B cell (primary cell): ENCODE results near the gene GPR61. TPM values are rescaled to one million over a fixed set of nuclear protein-coding genes. Genes with fewer than 3 reads are reported as not detected.

ENCODE experiments used
- ATAC-seq: fragments of 200-7000 bp; cut with Tn5 transposase; one replicate; pipeline ENCODE4 v1.10.0; 2021; ENCODE audit warnings: low read depth, mild to moderate bottlenecking, moderate number of reproducible peaks, moderate library complexity
- CTCF ChIA-PET: fragments of 350-600 bp; sonication (Branson Sonifier 250); formaldehyde crosslinking; loops from one replicate; lab custom pipeline; 2021; ENCODE audit warnings: antibody characterized with exemption, inconsistent platforms; lab: Charles Lee
- POLR2A ChIA-PET: fragments of 350-600 bp; sonication (Branson Sonifier 250); formaldehyde crosslinking; loops from one replicate; lab custom pipeline; 2021; ENCODE audit warnings: antibody characterized with exemption; lab: Charles Lee
- DNase-seq: peaks from one replicate; pipeline ENCODE4 v3.0.0; 2013
- H2AFZ ChIP-seq: 2 replicates; pipeline ENCODE4 v1.6.1; 2012; ENCODE audit warnings: mild to moderate bottlenecking, low read depth, low read length; ENCODE audit not compliant: insufficient read depth, poor library complexity, severe bottlenecking
- H3K27ac ChIP-seq, 2 donors: 1 replicate in 1 of 2; 2 replicates in 1 of 2; pipeline ENCODE4 v1.5.1; 2012 to 2013; ENCODE audit warnings: low read length in 2 of 2, mild to moderate bottlenecking in 2 of 2, moderate library complexity in 1 of 2
- H3K27me3 ChIP-seq, 4 experiments: fragments of 200-600 bp in 1 of 4; sonication (generic) in 1 of 4; replicated peaks in 1 of 4; 1 replicate in 2 of 4; 2 replicates in 2 of 4; pipeline versions ENCODE4 v1.6.1 to v1.7.0; 2013 to 2016; ENCODE audit warnings: low read length in 3 of 4, mild to moderate bottlenecking in 2 of 4, mixed read lengths in 1 of 4, moderate library complexity in 1 of 4; ENCODE audit not compliant: insufficient read depth in 4 of 4, control insufficient read depth in 3 of 4; ENCODE audit errors: control extremely low read depth in 1 of 4
- H3K36me3 ChIP-seq, 2 experiments: replicated peaks in 1 of 2; 1 replicate in 1 of 2; 2 replicates in 1 of 2; pipeline versions ENCODE4 v1.6.1 to v1.7.1; 2013; ENCODE audit warnings: low read length in 1 of 2; ENCODE audit not compliant: insufficient read depth in 2 of 2, control insufficient read depth in 1 of 2; ENCODE audit errors: control extremely low read depth in 1 of 2, extremely low read depth in 1 of 2
- H3K4me1 ChIP-seq, 2 donors: fragments of 200-600 bp in 1 of 2; sonication (generic) in 1 of 2; 1 replicate in 1 of 2; 2 replicates in 1 of 2; pipeline versions ENCODE4 v1.5.1 to v1.6.1; 2013 to 2017; ENCODE audit warnings: low read length in 2 of 2; ENCODE audit not compliant: control insufficient read depth in 2 of 2, insufficient read depth in 2 of 2
- H3K4me2 ChIP-seq: replicated peaks from 2 replicates; pipeline ENCODE3; 2012; ENCODE audit warnings: mild to moderate bottlenecking, low read depth, low read length; ENCODE audit not compliant: poor library complexity, severe bottlenecking
- H3K4me3 ChIP-seq, 5 experiments: fragments of 200-600 bp in 1 of 5; sonication (generic) in 1 of 5; 1 replicate in 3 of 5; 2 replicates in 2 of 5; pipeline versions ENCODE4 v1.5.1 to v1.7.0; 2011 to 2016; ENCODE audit warnings: low read length in 4 of 5, mild to moderate bottlenecking in 4 of 5, low read depth in 2 of 5, control low read depth in 1 of 5, moderate library complexity in 1 of 5; ENCODE audit not compliant: insufficient read depth in 1 of 5; ENCODE audit errors: control extremely low read depth in 1 of 5, extremely low read depth in 1 of 5
- H3K79me2 ChIP-seq: fragments of 200-600 bp; sonication (generic); one replicate; pipeline ENCODE4 v1.6.0; 2016; ENCODE audit warnings: low read length; ENCODE audit not compliant: control insufficient read depth, insufficient read depth
- H3K9ac ChIP-seq: fragments of 200-600 bp; sonication (generic); 2 replicates; pipeline ENCODE4 v1.6.1; 2017; ENCODE audit warnings: mild to moderate bottlenecking, low read length, moderate library complexity
- H3K9me3 ChIP-seq, 3 donors: one replicate each; pipeline versions ENCODE4 v1.6.1 to v1.7.1; 2013; ENCODE audit warnings: low read length in 2 of 3; ENCODE audit not compliant: control insufficient read depth in 2 of 3, insufficient read depth in 1 of 3; ENCODE audit errors: control extremely low read depth in 1 of 3
- H4K20me1 ChIP-seq: 2 replicates; pipeline ENCODE4 v1.6.0; 2012; ENCODE audit warnings: mild to moderate bottlenecking, low read length; ENCODE audit not compliant: insufficient read depth, control insufficient read depth, poor library complexity, severe bottlenecking
- H3K27ac Mint-ChIP-seq: one replicate; pipeline ENCODE4 v1.8.0; 2021; ENCODE audit warnings: mixed read lengths
- H3K27me3 Mint-ChIP-seq: one replicate; pipeline ENCODE4 v1.8.0; 2021; ENCODE audit warnings: mixed read lengths
- H3K4me1 Mint-ChIP-seq: one replicate; pipeline ENCODE4 v1.8.0; 2021; ENCODE audit warnings: mixed read lengths
- H3K4me3 Mint-ChIP-seq: one replicate; pipeline ENCODE4 v1.8.0; 2021; ENCODE audit warnings: mixed read lengths
- H3K9me3 Mint-ChIP-seq: one replicate; pipeline ENCODE4 v1.8.0; 2022; ENCODE audit warnings: mixed read lengths; ENCODE audit not compliant: insufficient read depth
- EZH2 ChIP-seq: IDR thresholded peaks from 2 replicates; pipeline ENCODE4 v1.6.1; 2012; ENCODE audit warnings: borderline replicate concordance, low read depth, mild to moderate bottlenecking, moderate library complexity, low read length; ENCODE audit not compliant: insufficient read depth, poor library complexity, severe bottlenecking
- WGBS: methylation state at CpG from one replicate; pipeline ENCODE4 v1.1.5; 2013; ENCODE audit warnings: missing lambda C conversion rate; ENCODE audit not compliant: insufficient coverage; 5-methylcytosine and 5-hydroxymethylcytosine counted together
- intact Hi-C: fragments of 100-400 bp; cut with micrococcal nuclease; formaldehyde crosslinking; loops from one replicate; pipeline ENCODE4 v1.10.0; 2022
- polyA plus RNA-seq: library from polyadenylated mRNA; depleted of rRNA; stranded (reverse); fragments of >200 nt; gene quantifications from 2 replicates; pipeline ENCODE4 v1.2.3, GENCODE V29; 2012
- total RNA-seq, 2 donors: library from RNA; stranded (reverse); fragments of 120-200 nt in 1 of 2; gene quantifications; 1 replicate in 1 of 2; 2 replicates in 1 of 2; pipeline versions ENCODE4 v1.2.3 to v1.2.4, GENCODE V29; 2013 to 2022
- TF ChIP-seq, protein P1 (sequence below): fragments of 200-600 bp; IDR thresholded peaks from one replicate; pipeline ENCODE4 v1.8.0; 2022; ENCODE audit warnings: antibody characterized with exemption, mild to moderate bottlenecking

The GPR61 gene
- total and polyA plus RNA-seq, 2 donors (not counting 1 experiment from before 2014, with no cell fraction given), result not detected

DNA sequence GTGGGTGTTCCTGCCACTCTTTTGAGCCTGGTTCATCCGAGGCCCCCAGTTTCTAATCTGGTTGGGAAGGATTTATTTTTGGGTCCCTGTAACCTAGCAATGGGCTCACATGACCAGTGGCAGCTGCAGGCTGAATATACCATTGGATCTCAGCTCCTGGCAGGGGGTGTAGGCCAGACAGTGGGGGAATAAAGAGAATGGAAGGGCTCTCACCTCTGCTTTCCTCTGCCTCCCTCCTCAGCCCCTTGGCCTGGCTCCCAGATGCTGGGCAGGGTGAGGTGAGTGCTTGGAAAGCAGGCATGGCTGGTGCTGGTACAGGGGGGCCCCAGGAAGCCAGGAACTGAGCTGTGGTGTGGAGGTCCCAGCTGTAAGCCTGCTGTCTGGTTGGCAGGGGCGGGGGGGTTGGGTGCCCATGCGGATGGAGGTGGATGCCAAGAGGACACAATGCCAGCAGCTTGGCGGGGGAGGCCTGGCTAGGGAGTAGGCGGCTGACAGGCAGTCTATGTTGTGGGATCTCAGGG lies 3.6 kb upstream of the GPR61 start:
- Mint-ChIP-seq H3K4me3 (no peak overlapping the region), H3K27ac (no peak overlapping the region), H3K4me1 (peaks cover 11% of the 10 kb centered on the region), H3K27me3 (no peaks in the 10 kb centered on the region), H3K9me3 (no peaks in the 10 kb centered on the region)
- Histone ChIP-seq H3K36me3 (no peaks in the 10 kb centered on the region), H3K27ac (no peak overlapping the region), H2AFZ (no peak overlapping the region), H3K27me3 (no peaks in the 10 kb centered on the region), H3K9me3 (no peaks in the 10 kb centered on the region), H3K9ac (no peak overlapping the region), H3K4me1 (peaks cover 4 to 11% of the 10 kb centered on the region in 2 donors), H3K79me2 (no peaks in the 10 kb centered on the region), H3K4me2 (no peak overlapping the region), H4K20me1 (no peaks in the 10 kb centered on the region), H3K4me3 (no peak overlapping the region)
- DNase-seq, result no peak
- TF ChIP-seq EZH2, result no peak
- TF ChIP-seq, protein P1, sequence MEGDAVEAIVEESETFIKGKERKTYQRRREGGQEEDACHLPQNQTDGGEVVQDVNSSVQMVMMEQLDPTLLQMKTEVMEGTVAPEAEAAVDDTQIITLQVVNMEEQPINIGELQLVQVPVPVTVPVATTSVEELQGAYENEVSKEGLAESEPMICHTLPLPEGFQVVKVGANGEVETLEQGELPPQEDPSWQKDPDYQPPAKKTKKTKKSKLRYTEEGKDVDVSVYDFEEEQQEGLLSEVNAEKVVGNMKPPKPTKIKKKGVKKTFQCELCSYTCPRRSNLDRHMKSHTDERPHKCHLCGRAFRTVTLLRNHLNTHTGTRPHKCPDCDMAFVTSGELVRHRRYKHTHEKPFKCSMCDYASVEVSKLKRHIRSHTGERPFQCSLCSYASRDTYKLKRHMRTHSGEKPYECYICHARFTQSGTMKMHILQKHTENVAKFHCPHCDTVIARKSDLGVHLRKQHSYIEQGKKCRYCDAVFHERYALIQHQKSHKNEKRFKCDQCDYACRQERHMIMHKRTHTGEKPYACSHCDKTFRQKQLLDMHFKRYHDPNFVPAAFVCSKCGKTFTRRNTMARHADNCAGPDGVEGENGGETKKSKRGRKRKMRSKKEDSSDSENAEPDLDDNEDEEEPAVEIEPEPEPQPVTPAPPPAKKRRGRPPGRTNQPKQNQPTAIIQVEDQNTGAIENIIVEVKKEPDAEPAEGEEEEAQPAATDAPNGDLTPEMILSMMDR, result no peak
- CTCF ChIA-PET, result interaction anchor here (1.6 to 21.6 kb wide), 3 partner anchors 10 to 258 kb away, joined by 4 to 926 read pairs (median 76); partner anchors contain the start of genes AMIGO1, ATXN7L2 and CYB561D1
- POLR2A ChIA-PET, result no interaction called here
- intact Hi-C loops, result no loop called here
- WGBS, result 73% methylated on average over 3 of the region's 5 CpGs
- no peak for ATAC-seq

DNA sequence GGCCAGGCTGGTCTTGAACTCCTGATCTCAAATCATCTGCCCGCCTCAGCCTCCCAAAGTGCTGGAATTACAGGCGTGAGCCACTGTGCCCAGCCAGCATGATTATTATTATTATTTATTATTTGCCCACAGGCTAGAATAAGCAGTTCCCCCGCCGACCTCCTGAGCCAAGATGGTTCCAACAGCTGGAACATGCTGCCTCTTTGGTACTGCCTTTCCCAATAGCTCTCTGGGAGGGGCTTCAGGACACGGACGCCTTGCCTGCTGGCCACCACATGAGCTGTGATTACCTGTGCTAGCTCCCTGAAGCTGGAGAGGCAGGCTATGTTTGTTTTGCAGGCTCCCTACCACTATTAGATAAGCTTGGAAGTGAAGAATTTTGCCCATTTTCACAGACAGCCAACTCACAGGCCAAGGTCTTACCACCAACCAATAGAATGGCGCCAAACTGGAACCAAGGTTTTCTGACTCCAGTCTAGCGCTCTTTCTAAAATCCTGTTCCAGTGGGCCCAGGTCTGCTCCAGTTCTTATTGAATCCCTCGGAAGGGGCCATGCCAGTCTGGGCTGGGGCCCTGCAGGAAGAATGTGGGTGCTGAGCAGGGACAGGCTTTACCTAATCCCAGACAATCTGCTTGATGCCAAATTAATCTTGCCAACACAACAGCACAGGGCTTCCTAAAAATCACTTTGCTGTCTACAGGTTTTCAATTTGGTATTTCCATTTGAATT lies 2.1 kb upstream of the GPR61 start:
- Histone ChIP-seq H2AFZ (no peak overlapping the region), H3K36me3 (no peaks in the 10 kb centered on the region), H3K4me3 (no peak overlapping the region), H3K4me1 (peaks cover 2 to 3% of the 10 kb centered on the region in 2 donors), H3K79me2 (no peaks in the 10 kb centered on the region), H4K20me1 (no peaks in the 10 kb centered on the region), H3K9ac (no peak overlapping the region), H3K27me3 (no peaks in the 10 kb centered on the region), H3K4me2 (no peak overlapping the region), H3K27ac (no peak overlapping the region), H3K9me3 (no peaks in the 10 kb centered on the region)
- Mint-ChIP-seq H3K27ac (no peak overlapping the region), H3K4me1 (peaks cover 2% of the 10 kb centered on the region), H3K9me3 (no peaks in the 10 kb centered on the region), H3K27me3 (no peaks in the 10 kb centered on the region), H3K4me3 (no peak overlapping the region)
- ATAC-seq, result no peak
- ChIA-PET CTCF (interaction anchor here (1.3 to 21.6 kb wide), 5 partner anchors 9 to 447 kb away, joined by 3 to 926 read pairs (median 7); partner anchors contain the start of genes AHCYL1, AMIGO1, ATXN7L2 and CYB561D1), POLR2A (no interaction called here)
- WGBS, result 98% methylated on average over 7 of the region's 9 CpGs
- TF ChIP-seq, protein P1, result no peak
- no peak for TF ChIP-seq EZH2
- intact Hi-C loops, result no loop called here
- no peak for DNase-seq
